GM03348 (cell line): ENCODE results near the gene UBE2E1.
A peak's percentile ranks its signal among the peaks of the same experiment; 100 is the strongest.
"Not testable (repeated sequence)": the region's sequence is repeated elsewhere in the genome, so short reads cannot be mapped to it uniquely, and the experiment has no call there.

Source experiments
- DNase-seq: peaks from one replicate; pipeline ENCODE4 v3.0.0; 2012; ENCODE audit warnings: low spot score

UBE2E1 gene

DNA sequence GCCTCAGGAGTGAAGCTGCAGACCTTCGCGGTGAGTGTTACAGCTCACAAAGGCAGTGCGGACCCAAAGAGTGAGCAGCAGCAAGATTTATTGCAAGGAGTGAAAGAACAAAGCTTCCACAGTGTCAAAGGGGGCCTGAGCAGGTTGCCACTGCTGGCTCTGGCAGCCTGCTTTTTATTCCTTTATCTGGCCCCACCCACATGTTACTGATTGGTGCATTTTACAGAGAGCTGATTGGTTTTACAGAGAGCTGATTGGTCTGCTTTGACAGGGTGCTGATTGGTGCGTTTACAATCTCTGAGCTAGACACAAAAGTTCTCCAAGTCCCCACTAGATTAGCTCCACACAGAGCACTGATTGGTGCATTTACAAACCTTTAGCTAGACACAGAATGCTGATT lies 76.2 kb downstream of the UBE2E1 start:
- not testable (repeated sequence) for DNase-seq

- DNase-seq: no peak
Measured at GRCh38 chr3:23882487-23882918, 76.7 kb downstream of the UBE2E1 start.

GRCh38 chr3:23884481-23884880 lies 78.7 kb downstream of the UBE2E1 start:
- no peak for DNase-seq

DNA sequence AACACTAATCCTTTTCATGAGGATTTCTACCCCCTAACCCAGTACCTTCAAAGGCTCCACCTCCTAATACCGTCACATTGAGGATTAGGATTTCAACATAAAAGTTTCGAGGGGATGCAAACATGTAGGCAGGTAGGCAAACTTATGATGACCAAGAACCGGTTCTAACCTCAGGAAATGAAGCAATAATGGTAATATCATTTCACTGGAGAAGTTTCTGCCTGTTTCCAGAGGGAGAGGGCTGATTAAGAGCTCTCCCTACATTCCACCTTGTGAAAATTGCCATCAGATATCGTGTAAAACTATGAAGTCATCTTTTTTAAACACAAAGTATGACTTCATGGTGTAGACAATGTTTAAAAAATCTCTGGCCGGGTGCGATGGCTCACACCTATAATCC lies 79.5 kb downstream of the UBE2E1 start:
- no peak for DNase-seq

DNA sequence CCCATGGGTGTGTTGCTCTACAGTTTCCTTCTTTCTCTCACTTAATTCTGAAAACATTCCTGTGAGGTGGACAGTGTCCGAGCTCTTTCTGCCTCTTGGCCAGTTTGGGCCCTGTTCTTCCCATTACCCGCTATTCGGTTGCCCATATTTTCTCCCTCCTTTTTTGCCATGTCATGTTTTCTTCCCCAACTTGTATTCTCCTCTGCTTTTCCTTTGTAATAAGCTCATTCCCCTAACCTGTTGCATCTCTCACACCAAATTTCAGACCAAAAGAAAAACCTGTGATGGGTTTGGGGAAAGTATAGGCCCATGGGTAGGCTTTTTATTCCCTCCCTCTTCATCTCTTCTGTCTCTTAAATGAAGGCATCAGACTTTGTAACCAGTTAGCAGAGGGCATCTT lies 80.6 kb downstream of the UBE2E1 start:
- DNase-seq: no peak

DNA sequence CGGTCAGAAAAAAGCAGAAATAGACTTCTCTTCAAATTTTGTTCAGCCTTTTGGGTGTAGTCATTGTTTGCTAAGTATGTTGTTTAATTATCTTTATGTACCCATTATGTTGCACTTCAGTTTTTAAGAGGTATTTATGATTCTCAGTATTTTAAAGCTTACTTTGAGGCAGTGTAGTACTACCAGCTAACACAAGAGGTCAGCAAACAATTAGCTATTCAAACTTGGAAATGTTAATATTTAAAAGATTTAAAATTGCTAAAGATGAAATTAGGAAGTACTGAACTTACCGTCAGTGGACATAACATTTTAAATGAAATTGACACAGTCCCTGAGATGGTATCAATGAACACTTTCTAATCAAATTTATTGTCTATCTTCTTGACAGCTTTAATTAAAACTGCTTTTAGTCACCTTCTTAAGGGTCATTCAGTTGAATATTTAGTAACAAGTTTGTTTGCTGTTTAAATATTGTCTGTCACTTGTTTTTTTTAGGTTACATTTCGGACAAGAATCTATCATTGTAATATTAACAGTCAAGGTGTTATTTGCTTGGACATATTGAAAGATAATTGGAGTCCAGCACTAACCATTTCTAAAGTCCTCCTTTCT lies 83.0 kb downstream of the UBE2E1 start:
- peak; percentile 40 for DNase-seq

DNA sequence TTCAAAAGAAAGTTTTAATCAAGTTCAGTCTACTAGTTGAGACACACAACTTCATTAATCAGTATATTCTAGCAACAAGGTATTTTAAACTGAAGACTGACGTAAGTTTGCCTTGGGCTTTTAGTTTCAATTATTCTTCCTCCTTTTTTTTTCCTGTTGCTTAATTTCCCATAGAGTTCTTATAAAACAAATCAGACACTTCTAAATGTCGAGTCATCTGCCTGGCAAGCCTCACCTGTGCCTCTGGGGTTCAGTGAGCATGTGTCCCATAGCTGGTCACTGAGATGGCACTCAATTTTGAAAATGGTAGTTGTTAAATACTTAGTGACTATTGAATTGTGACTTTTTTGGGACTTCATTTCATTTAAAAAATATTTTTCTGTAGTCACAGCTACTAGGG lies 83.6 kb downstream of the UBE2E1 start:
- no peak for DNase-seq

DNA sequence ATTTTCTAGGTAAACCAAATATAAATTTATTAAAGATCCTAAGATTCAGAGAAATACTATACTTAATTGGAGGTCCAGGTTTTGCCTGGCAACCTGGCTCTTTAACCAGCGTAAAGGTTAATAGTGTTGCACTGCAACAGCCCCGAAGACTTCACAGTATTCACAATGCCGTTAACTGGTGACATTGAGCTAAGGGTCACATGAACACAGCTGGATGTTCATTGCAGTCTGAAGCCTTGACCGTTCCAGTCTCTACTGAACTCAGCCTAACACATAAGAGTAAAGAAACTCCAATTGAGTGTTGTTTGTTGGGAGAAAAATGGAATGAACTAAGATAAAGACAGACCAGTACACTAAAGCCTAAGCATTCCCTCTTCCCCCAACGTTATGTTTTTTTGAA lies 84.2 kb downstream of the UBE2E1 start:
- DNase-seq: no peak

DNA sequence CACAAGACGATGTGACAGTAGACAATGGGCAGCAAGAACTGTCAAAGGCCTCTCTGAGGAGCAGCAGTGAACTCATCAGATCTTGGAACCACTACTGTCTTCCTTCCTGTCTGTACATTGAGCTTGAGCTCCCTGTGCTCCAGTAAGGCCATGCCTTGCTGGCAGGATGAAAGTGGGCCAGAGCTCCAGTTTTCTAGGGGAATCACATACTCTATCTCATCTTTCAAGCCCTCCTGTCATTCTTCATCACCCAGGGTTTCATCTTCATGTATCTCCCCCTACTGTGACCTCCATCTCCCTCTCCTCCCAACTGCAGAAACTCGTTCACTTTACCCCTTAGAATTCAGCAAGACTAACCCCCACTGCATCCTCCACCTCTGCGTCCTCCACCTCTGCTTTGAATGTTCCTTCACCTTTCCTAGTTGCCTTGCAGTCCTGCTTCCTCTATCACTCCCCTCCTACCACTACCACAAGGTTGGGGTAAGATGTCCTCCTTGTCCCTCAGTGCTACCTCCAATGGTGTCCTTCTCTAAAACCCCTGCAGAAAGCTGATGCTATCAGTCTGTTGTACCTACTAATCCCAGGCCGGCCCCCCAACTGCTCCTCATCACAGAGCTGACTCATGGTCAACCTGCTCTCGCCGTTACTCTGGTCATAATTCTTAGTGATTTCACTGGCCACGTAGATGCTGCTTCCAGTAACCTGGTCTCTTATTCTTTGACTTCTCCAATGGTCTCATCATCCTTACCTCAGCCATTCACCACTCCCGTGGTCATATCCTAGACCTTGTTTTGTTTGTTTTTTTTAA lies 88.7 kb downstream of the UBE2E1 start:
- no peak for DNase-seq

DNA sequence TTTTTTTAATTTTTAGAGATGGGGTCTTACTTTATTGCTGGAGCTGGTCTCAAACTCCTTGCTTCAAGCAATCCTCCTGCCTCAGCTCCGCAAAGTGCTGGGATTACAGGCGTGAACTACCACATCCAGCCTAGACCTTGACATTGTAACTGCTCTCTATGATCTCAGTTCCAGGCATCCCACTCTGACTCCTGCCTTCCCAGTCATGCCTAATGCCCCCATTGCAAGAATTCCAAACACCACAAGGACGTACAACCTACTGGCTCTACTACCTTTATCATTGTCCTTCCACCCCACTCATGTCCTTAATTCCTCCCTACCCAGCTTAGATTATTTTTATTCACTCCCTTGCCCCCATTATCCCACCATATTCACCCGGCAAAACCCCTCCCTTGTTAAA lies 89.4 kb downstream of the UBE2E1 start:
- DNase-seq: no peak

DNA sequence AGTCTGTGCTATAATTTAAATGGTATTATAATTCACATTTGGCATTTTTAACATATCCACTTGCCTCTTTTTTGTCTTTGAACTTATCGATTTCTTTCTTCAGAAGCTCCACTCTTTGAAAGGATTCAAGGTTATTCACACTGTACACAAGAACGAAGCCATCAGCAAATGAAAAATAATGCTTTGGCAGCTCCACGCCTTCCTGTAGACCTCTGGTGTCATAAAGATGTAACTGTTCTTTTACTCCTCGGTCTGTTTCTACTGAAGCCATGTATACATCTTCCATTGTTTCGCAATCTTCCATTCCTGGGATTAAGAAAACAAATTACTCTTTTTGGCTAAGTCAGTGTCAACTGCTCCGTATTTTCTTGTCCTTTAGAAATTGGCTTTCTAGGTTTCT lies 95.0 kb downstream of the UBE2E1 start:
- DNase-seq: peak; percentile 14

DNA sequence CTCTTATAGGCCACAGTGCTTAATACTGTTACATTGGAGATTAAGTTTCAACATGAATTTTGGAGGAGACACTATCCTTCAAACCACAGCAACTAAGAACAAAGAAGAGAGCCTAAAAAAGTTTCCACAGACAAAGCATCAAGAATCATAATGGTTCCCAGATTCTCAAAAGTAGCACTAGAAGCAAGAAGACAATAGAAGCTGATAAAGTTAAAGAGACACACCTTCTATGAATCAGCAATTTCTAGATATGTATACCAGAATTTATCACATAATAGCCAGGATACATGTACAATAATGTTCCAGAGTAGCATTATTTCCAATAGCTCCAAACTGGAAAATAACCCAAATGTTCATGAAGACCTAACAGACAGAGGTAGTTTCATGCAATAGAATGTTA lies 98.8 kb downstream of the UBE2E1 start:
- no peak for DNase-seq

DNA sequence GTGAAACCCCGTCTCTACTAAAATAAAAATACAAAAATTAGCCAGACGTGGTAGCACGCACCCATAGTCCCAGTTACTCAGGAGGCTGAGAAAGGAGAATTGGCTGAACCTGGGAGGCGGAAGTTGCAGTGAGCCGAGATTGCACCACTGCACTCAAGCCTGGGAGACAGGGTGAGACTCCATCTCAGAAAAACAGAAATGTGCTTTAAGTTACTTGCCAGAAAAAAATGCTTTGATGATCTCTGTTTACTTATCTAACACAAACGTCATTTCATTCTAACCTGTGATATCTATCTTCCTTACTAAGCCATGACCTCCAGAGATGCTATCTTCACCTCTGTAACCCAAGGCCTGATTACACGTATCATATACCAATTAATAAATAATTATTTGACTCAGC lies 103.6 kb downstream of the UBE2E1 start:
- no peak for DNase-seq

- no peak for DNase-seq
Measured at GRCh38 chr3:23911397-23911796, 105.6 kb downstream of the UBE2E1 start.

DNA sequence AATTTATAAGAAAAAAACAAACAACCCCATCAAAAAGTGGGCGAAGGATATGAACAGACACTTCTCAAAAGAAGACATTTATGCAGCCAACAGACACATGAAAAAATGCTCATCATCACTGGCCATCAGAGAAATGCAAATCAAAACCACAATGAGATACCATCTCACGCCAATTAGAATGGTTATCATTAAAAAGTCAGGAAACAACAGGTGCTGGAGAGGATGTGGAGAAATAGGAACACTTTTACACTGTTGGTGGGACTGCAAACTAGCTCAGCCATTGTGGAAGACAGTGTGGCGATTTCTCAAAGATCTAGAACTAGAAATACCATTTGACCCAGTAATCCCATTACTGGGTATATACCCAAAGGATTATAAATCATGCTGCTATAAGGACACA lies 106.6 kb downstream of the UBE2E1 start:
- DNase-seq: not testable (repeated sequence)

DNA sequence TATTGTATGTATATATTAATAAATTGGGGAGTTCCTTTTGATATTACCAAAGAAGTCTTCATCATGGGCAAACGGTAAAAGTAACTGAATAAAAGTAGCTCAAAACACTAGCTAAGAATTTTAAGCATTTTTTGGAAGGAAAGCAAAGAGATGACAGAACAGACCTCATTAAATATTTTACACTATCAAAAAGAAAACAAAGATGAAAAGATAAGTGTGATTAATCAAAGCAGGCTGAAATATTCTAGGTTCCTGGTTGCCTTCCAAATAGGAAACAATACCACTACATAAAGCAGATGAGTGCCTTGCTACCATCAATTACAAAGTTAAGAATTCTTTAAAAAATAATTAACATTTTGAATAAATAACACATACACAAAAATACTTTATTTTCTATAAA lies 107.4 kb downstream of the UBE2E1 start:
- no peak for DNase-seq

- DNase-seq: no peak
Measured at GRCh38 chr3:23913873-23914743, 108.4 kb downstream of the UBE2E1 start.

DNA sequence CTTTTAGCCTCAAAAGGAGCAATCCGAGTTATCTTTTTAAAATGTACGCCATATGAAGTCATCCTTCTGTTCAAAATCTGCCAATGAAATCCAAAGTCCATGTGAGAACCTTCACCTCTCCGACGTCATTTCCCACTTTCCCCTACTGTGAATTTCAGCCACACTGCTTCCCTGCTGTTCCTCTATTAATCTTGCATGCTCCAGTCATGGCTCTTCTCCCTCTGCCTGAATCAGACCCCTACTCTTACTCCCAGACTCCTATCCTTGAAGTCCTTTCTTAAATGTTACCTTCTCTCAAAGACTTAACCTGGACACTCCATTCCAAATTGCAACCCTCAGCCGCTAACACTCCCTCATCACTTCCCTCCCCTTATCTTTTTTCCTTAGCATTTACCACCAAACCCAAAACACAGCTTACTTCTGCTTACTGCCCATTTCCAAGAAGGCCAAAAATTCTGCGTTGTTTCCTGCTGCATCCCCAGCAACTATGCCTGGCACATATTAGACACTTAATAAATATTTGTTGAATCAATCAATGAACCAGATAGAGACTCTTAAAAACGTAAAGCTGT lies 109.9 kb downstream of the UBE2E1 start:
- no peak for DNase-seq

DNA sequence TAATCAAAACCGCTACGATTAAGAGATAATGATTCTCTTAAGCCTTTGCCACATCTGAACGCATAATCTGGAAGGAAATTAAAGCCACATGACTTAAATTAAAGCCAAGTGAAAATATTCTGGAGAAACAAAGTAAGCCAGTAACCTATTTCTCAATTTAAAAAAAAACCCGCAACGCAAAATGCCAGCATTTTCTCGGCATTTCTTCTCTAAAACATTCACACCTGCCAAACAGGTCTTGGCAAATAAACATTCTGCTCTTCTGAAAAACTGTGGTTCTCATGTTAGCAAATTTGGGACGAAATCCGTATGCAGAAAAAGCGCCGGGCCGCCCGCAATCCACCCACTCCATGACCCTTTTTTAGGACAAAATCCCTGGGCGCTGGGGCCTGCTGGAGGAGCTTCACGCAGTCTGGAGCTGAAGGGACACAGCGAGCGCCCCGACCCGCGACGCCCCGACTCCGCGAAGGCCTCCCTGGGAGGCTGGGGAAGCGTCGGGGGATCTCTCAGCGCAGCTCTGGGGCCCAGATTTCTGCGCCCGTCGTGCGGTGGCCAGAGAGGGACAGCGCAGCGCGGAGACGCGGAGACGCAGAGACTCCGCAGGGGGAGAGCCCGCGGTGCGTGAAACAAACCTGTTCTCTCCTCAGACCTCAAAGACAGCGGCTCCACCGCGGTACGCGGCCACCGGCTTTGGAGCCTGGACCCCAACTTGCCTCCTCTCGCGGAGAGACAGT lies 110.6 kb downstream of the UBE2E1 start:
- peak; percentile 58 for DNase-seq

DNA sequence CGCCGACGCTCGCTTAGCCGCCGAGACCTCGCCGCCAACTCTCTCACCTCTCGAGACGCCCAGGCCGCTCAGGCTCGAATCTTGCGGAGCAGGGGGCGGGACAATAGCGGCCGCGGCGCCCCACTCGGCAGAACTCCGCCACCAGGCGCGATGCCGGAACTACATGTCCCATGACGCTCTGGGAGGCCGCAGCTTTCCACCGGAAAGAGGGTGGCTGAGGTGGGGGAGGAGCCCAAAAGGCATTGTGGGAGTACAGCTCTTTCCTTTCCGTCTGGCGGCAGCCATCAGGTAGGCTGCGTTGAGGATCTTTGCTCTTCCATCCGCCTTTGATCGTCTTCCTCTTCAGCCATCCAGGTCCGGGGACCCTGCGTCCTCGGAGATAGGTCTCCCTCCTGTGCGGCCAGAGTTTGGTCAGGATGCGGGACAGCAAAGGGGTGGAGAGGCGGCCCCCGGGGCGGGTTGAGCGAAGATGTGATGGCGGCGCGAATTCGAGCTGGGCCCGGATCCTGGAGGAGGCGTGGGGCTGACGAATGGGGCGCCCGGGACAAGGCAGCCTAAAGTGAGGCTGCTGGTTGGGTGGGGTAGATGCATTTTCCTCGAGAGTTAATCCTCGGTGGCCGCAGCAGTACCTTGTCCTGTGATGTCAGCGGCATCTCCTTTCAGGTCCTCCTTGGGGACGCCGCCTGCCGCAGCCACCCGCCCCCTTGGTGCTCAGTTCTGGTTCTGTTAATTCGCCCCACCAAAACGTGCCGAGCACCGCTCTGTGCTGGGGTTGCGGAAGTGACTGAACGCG lies 111.3 kb downstream of the UBE2E1 start, which contains the start of the genes NKIRAS1 and RPL15:
Gene NKIRAS1 (minus strand): TSS at position 105 of the 793 bp plus-strand sequence. CDS start 6,086 bp downstream, outside the sequence.
Gene RPL15 (plus strand): TSS at position 247 of the 793 bp plus-strand sequence. CDS start 728 bp downstream, outside the sequence.
- DNase-seq: peak; percentile 97
